GM18868 (cell line): ENCODE data around the gene NMNAT2.
"Not testable (repeated sequence)": the region's sequence is repeated elsewhere in the genome, so short reads cannot be mapped to it uniquely, and the experiment has no call there.

Experiments used
- ATAC-seq: cut with Tn5 transposase; IDR thresholded peaks from one replicate; pipeline ENCODE4 v1.9.1; 2021; ENCODE audit warnings: mild to moderate bottlenecking, moderate library complexity; ENCODE audit not compliant: unreplicated experiment

Gene NMNAT2

GRCh38 chr1:183241471-183241870 lies 176.7 kb downstream of the NMNAT2 start:
- no peak for ATAC-seq

DNA sequence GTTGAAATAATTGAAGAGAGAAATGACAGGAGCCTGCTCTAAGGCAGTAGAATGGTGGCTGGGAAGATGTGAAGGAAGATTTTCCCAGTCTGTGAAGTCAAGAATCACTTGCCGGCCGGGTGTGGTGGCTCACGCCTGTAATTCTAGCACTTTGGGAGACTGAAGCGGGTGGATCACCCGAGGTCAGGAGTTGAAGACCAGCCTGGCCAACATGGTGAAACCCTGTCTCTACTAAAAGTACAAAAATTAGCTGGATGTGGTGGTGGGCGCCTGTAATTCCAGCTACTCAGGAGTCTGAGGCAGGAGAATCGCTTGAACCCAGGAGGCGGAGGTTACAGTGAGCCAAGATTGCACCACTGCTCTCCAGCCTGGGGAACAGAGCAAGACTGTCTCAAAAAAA lies 177.3 kb downstream of the NMNAT2 start:
- ATAC-seq, result not testable (repeated sequence)

- no peak for ATAC-seq
These were observed 177.7 kb downstream of the NMNAT2 start for GRCh38 chr1:183240526-183240825.

DNA sequence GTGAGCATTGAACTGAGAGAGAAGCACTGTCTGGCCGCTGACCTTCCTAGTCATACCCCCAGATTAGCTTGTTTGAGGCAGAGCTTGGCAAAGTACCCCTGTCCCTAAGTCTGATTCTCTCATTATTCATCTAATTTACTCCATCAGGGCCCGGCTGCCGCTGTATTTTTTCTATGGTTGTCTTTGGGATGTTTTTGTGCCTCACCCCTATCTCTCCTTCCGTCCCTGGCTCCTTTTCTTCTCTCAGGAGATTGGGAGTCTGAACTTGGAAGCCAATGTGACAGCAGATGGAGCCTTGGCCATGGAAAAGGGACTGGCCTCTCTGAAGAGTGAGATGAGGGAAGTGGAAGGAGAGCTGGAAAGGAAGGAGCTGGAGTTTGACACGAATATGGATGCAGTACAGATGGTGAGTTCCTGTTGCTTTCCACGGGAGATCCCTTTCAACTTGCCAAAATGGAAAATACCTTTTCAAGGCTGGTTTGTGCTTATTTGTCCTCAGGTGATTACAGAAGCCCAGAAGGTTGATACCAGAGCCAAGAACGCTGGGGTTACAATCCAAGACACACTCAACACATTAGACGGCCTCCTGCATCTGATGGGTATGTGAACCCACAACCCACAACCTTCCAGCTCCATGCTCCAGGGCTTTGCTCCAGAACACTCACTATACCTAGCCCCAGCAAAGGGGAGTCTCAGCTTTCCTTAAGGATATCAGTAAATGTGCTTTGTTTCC lies 178.2 kb downstream of the NMNAT2 start:
- ATAC-seq, result no peak

DNA sequence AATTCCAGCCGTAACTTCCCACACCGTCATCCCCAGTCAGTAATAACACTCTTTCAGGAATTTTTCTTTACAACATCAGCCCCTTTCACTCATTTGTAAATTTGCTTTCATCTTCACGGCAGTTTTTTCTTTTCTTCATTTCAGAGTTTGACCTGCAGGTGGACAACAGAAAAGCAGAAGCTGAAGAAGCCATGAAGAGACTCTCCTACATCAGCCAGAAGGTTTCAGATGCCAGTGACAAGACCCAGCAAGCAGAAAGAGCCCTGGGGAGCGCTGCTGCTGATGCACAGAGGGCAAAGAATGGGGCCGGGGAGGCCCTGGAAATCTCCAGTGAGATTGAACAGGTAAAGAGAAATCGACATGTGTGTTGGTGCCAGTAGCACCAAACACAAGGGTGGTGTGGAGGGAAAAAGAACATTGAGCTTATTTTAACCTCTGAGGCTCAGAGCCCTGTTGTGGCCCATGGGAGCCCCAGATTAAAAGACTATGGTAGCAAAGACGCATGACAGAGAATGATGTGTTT lies 178.9 kb downstream of the NMNAT2 start:
- ATAC-seq, result no peak

DNA sequence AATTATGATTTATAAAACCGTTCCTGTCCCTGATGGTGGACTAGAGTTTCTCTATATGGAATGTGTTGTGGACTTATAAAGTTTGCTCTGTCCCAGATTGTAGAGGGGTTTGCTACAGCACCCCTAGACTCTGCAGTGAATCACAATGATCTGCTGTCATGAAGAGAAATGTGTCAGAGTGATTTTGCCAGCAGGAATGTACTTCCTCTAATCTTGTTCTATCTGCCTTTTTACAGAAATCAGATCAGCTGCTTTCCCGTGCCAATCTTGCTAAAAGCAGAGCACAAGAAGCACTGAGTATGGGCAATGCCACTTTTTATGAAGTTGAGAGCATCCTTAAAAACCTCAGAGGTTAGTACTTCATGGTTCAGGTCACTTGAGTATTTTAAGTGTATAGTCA lies 180.1 kb downstream of the NMNAT2 start:
- no peak for ATAC-seq

DNA sequence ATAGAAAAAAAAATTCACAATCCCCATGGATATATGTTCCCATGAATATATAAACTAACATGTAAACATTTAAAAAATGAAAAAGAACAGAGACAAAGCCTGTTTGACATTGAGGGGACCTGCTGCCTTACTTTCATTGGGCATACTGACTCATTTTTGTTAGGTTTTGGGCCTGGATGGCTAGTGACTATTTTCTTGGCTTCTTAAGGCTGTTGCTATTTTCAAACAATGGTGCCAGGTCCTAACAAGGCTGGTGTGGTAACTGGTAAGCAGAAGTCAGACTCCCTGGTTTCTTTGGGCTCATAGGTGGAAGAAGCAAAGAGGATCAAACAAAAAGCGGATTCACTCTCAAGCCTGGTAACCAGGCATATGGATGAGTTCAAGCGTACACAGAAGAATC lies 181.1 kb downstream of the NMNAT2 start:
- ATAC-seq, result no peak

DNA sequence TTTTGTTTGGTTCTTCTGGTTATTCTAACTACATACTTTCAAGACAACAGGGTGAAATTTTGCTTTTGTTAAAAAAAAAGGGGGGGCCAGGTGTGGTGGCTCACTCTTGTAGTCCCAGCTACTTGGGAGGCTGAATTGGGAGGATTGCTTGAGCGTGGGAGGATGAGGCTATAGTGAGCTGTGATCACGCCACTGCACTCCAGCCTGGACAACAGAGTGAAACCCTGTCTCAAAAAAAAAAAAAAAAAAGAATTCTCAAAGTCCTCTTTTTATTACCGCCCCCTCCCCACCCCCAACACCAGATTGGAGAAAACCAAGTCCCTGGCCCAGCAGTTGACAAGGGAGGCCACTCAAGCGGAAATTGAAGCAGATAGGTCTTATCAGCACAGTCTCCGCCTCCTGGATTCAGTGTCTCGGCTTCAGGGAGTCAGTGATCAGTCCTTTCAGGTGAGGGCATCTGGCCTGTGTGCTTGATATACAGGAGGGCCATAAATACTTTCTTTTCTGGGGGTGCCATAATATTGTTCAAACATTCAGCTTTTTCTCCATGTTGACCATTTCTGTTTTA lies 181.9 kb downstream of the NMNAT2 start:
- no peak for ATAC-seq

DNA sequence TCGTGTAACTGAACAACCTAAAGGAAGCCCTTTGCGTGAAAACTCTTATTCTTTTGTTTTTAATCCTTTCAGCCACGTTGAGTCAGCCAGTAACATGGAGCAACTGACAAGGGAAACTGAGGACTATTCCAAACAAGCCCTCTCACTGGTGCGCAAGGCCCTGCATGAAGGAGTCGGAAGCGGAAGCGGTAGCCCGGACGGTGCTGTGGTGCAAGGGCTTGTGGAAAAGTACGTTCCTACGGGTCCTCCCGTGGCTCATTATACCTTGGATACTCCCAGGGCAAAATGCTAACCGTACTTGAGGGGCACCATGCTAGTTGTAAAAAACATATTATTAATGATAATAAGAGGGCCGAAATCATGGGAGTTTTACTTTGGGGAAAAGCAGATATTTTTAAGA lies 182.7 kb downstream of the NMNAT2 start:
- no peak for ATAC-seq

GRCh38 chr1:183234660-183235476 lies 183.3 kb downstream of the NMNAT2 start:
- ATAC-seq, result no peak

- ATAC-seq, result no peak
These were observed 185.1 kb downstream of the NMNAT2 start for GRCh38 chr1:183233113-183233512.

DNA sequence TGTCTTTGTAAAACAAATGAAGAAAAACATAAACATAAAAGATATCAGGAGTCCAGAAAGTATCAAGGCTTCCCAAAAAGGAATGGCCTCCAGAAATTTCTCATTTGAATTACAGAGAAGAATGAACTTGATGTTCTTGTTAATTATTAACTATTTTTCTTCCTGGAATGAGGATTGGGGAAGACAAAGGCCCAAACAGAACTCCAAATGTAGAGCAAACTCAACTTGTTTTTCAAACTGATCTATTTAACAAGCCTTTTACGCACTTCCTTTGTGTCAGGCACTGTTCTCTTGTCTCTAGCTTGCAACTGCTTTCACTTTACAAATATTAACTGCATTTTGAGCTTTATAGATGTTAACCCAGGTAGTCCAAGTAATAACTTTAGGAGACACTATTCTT lies 186.6 kb downstream of the NMNAT2 start:
- ATAC-seq, result no peak

GRCh38 chr1:183230413-183230812 lies 187.8 kb downstream of the NMNAT2 start:
- no peak for ATAC-seq

DNA sequence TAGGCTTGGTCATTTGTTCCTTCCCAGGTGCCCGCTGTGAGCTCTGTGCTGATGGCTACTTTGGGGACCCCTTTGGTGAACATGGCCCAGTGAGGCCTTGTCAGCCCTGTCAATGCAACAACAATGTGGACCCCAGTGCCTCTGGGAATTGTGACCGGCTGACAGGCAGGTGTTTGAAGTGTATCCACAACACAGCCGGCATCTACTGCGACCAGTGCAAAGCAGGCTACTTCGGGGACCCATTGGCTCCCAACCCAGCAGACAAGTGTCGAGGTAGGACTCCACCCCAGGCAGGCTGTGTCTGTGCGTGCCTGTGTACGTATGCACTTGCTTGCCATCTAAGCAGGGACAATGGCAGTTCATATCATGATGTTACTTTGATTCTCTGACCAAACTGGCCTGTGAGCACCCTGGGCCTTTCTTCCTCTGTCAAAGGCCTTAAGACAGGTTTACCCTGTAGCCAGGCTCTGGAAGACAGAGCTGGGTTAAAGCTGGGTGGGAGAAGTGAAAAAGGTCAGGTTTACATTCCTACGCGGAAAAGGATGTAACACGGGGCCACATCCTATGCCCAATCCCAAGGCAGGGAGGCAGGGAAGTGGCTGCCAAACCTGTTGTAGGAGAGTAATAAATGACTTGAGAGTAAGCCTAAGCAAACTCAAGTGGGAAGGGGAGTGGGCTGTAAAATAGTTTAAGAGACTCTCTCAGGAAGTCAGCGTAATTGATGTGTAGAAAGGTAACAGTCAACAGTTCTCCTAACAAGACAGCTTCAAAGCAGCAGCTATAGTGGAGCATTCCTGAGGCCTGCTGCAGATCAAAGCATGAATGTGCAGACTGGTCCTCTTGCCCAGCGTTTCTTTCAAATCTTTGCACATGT lies 189.6 kb downstream of the NMNAT2 start:
- no peak for ATAC-seq

DNA sequence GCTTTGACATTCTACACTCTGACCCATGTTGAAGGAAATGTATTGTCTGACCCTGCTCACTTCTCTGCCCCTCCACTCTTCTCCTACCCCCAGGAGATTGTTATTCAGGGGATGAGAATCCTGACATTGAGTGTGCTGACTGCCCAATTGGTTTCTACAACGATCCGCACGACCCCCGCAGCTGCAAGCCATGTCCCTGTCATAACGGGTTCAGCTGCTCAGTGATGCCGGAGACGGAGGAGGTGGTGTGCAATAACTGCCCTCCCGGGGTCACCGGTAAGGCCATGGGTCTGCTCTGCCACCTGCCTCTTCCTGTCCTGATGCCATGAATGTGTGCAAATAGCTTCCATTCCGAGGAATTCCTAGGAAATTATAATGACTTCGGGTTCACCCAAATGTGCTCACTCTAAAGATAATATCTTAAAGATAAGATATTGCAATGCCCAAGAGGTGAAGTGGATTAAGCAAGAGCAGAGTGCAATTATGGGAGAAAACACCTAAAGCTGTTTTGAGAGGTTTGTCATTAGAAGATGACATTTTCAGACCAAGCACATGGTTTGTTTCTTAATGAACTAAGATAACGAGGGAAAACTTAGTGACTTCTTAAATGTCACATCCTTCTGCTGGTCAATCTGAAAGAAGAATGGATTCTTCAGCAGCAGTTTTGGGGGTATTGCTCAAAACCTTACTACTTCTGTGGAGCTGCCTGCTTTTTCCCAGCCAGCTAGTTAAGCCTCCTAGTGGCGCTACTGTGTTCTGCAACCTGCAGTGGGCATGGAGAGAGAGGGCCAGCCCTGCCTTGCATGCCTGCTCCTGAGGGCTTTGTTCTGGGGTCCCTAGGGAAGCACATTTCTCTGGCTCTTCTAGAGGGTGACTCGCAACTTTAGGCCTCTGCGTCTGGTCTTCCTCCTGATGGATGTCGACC lies 190.5 kb downstream of the NMNAT2 start:
- peak; percentile 50 for ATAC-seq

- ATAC-seq, result no peak
These were observed 191.2 kb downstream of the NMNAT2 start for GRCh38 chr1:183226963-183227362.

GRCh38 chr1:183226361-183226760 lies 191.8 kb downstream of the NMNAT2 start:
- ATAC-seq, result no peak

DNA sequence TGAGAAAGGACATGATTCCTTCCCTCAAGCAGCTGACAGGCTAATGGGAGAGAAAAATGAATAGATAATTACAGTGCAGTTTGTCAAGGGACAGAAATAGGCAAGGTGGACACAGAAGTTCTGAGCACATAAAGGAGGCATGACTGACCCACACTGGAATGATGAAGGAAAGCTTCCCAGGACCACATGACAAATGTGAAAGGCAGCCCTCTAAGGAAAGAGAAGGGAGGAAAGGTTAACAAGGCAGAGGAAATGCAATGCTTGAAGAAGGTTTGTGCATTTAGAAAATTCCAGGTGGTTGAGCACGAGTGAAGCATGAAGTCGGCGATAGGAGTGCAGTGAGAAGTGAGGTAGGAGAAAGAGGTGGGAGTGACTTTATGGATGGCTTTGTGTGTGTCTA lies 194.7 kb downstream of the NMNAT2 start:
- no peak for ATAC-seq

DNA sequence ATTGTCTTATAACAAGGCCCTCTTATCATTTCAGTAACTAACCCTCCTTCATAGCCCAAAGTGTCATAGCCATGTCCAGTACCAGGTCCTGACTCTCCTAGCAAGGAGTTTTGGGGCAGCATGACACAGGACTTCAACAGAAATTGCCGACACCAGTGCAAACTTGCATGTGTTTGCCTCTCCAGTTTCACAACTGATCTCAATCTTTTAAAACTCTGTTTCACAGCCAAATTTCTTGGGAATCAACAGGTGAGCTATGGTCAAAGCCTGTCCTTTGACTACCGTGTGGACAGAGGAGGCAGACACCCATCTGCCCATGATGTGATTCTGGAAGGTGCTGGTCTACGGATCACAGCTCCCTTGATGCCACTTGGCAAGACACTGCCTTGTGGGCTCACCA lies 195.3 kb downstream of the NMNAT2 start:
- no peak for ATAC-seq

DNA sequence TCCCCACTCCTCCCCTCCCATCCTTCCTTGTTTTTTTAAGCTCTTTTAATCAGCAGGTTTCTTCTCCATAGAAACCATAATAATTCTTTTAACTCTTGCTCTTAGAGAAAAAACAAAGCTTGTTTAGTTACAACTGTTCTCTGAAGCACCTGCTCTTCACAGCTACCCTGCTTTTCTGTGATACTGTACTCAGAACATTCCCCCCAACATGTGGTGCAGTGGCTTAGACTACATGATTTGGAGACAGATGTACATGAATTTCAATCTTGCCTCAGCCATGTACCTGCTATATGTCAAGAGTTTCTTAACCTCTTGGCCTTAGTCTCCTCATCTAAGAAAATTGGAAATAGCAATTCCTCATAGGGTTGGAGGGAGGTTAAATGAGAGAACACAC lies 198.6 kb downstream of the NMNAT2 start:
- ATAC-seq, result no peak
